GM21786 (cell line): Measurements from ENCODE around the gene HERC2.
"Not testable (repeated sequence)": the region's sequence is repeated elsewhere in the genome, so short reads cannot be mapped to it uniquely, and the experiment has no call there.

ENCODE experiments used
- ATAC-seq: cut with Tn5 transposase; IDR thresholded peaks from one replicate; pipeline ENCODE4 v1.9.1; 2021; ENCODE audit not compliant: unreplicated experiment

HERC2 gene

DNA sequence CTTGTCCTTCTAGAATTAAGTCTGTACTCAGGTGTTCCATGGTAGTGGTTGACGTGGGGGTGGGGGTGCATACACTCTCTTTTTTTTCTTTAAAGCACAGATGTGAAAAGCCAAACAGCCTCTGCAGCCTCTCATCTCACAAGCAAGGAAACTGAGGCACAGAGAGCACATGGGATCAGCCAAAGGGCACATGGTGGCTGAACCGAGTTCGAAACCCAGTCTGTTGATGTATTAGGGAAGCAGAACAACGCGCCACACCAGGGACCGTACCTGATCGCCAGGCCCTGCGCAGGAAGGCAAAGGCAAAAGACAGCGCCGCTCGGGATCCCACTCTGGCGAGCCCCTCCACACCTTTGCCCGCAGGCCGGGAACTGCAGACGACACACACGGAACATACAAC is 47.3 kb downstream of the HERC2 start:
- ATAC-seq: no peak

DNA sequence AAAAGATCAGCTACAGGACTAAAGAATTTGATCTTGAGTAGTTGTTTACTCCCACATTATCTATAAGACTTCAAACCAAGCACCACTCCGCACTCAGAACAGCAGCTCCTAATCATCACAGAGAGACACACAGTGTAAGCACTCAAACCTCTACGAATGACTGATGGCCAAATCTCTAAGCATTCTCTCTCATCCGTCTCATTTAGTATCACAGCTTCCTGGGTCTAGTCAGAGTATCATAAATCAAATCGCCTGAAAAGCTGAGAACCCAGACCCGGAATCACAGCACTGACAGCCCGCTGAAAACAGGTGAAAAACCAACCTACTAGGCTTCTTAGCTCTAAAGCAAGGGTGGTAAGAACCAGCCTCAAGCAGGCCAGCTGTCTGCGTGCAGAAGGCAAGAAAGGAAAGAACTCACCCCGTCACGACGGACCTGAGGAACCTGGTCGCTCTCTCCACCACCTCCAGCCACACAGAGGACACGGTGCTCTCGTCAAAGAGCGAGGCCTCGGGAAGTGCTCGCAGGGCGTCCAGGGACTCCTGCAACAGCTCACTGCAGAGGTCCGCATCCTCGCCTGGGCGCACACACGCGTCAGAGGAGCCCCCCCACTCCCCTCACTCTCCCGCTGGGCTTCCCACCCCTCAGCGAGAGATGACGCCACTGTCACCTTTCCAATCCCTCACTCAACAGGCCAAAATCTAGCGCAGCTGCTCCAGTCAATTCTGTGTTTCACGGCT is 47.9 kb downstream of the HERC2 start:
- no peak for ATAC-seq

- no peak for ATAC-seq
These were observed 48.5 kb downstream of the HERC2 start for GRCh38 chr15:28273468-28273867.

- no peak for ATAC-seq
These were observed 49.4 kb downstream of the HERC2 start for GRCh38 chr15:28272587-28272986.

GRCh38 chr15:28271697-28272260 is 50.2 kb downstream of the HERC2 start:
- ATAC-seq: no peak

DNA sequence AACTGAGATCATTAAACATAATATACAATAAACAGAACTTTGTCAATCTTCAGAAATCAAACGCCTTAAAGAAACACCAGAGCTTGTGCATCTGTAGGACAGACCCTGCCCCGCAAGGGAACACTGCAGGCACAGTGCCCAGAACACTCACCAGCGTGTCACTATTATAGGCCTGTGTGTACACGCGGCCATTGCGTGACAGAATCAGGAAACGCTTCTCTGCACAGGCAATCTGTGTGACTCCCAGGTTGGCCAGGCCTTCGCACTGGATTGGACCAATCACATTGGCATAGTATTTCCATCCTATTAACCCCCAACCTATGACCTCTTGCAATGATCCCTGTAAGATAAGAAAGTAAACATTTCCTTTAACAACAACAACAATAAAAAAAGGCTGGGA is 52.9 kb downstream of the HERC2 start:
- no peak for ATAC-seq

DNA sequence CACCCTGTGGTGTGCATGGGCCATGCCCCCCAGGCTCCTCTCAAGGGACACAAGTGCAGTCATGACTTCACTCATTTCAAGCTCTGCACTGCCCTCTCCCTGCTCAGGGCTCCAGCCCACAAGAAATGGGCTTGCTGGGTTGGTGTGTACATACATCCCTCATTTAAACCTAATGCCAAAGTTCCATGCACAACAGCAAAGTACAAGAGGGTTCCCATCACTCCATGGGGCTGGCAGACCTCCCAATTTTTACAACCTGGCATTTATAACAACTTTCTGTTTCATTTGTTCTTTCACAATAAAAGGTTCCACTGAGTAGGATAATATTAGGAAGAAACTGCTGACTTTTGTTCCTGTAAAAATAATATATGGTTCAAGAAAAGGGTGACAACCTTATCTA is 54.3 kb downstream of the HERC2 start:
- ATAC-seq: no peak

DNA sequence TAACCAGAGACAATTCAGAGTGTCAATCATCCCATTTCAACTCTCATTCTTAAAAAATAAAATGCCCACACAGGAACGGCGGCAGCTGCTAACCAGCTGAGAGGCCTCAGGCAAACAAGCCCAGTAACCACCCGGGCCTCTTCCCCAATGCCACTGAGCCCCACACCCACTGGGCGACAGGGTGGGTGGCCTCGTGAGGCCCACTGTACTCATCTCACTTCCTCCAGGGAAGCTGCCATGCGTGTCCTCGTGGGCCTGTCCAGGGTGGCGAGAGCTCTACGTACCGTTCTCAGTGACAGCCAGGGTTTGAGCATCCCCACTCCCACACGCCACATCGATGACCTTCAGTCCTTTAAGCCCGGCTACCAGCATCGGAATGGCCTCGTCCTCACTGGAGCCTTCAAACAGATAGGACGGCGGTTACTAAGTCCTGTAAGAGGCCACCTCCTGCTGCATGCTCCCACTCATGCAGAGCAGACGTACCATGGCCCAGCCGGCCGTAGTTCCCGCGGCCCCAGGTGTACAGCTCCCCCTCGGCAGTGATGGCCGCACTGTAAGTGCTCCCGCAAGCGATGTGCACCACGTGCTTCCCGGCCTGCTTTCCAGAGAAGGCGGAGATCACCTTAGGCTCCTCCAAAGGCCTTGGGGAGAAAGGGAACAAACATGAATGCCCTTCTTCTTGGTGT is 56.5 kb downstream of the HERC2 start:
- ATAC-seq: no peak

DNA sequence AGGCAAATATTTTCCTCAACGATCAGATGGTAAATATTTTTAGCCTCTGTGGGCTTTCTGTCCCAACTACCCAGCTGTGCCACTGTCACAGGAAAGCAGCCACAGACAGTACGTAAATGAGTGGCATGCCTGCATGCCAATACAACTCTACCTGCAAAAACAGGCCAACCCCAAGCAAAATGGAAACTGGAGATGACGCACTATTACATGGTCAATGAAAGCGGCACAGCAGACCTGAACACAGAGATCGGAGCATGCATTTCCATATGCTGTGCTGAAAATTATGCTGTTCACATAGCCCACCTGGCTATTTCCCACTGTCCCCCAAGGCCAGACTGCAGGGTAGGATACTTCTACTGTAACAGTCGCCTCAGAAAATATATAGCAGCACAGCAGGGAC is 57.8 kb downstream of the HERC2 start:
- no peak for ATAC-seq

DNA sequence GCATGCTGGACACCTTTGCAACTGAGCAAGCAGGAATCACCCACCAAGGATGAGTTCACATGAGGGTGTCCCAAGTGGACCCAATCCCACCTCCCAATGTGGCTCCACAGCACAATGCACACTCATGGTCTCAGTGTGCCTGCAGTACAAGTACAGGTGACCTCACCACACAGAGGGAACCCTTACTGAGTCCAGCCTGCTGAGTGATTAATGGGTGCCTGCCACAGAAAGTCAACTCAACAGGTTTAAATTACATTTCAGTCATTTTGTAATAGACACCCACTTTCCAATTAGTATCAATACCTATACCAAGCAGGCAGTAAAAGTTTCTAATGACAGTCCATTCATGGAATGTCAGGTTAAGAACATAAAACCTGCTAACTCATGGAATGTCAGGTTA is 59.5 kb downstream of the HERC2 start:
- no peak for ATAC-seq

DNA sequence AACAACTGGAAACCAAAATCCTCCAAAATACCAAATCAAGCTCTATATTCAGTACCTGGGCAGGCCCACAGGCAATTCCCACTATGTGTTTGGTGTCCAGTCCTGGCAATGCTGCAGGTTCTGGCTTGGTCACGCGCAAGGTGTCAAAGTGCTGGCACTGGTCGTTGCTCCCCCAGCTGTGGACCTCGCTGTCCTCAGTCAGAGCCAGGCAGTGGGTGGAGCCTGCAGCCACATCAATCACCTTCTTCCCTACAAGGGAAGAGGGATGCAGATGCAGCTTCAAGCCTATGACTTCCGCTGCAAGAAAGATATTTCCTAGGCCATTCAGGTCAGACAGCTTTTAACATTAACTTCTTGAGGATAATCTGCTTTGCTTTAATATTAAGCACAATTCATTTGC is 61.3 kb downstream of the HERC2 start:
- ATAC-seq: no peak

GRCh38 chr15:28260317-28260716 is 61.7 kb downstream of the HERC2 start:
- no peak for ATAC-seq

- no peak for ATAC-seq
These were observed 66.0 kb downstream of the HERC2 start for GRCh38 chr15:28255965-28256364.

GRCh38 chr15:28252831-28253230 is 69.1 kb downstream of the HERC2 start:
- no peak for ATAC-seq

- ATAC-seq: no peak
These were observed 75.4 kb downstream of the HERC2 start for GRCh38 chr15:28246605-28247004.

- no peak for ATAC-seq
These were observed 78.1 kb downstream of the HERC2 start for GRCh38 chr15:28243901-28244300.

DNA sequence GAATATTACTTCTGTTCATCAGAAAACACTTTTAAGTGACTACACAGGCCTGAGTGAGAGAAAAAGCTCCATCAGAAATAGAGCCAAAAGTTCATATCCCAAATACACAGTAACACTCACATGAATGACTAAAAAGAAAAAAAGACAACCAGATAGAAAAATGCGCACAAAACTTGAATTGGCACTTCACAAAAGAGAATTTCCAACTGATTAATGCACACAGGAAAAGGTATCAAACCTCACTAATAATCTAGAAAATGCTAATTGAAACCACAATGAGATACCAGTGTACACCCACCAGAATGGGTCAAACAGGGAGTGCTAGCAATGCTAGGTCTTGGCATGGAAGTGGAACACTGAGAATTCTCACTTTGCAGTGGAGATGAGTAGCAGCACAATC is 78.6 kb downstream of the HERC2 start:
- ATAC-seq: no peak

DNA sequence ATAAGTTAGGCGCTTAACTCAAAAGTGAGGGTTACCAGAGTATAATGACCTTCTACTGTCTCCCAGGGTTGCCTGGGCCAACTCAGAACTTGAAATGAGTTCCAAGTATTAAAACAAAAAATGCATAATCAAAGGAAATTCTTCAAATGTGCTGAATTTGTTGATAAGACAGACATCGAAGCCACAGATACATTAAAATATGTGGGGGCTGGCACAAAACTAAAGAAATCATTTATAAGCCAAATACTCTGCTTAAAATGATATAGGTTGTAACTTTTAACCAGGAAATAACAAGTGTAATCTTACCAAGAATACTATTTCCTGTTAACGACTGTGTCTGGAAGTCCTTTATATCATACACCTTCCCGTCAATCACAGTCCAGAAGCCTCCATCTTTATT is 83.7 kb downstream of the HERC2 start:
- ATAC-seq: not testable (repeated sequence)

GRCh38 chr15:28231743-28232142 is 90.2 kb downstream of the HERC2 start:
- not testable (repeated sequence) for ATAC-seq

GRCh38 chr15:28231336-28231735 is 90.6 kb downstream of the HERC2 start:
- ATAC-seq: not testable (repeated sequence)

- ATAC-seq: not testable (repeated sequence)
These were observed 92.9 kb downstream of the HERC2 start for GRCh38 chr15:28228990-28229640.

DNA sequence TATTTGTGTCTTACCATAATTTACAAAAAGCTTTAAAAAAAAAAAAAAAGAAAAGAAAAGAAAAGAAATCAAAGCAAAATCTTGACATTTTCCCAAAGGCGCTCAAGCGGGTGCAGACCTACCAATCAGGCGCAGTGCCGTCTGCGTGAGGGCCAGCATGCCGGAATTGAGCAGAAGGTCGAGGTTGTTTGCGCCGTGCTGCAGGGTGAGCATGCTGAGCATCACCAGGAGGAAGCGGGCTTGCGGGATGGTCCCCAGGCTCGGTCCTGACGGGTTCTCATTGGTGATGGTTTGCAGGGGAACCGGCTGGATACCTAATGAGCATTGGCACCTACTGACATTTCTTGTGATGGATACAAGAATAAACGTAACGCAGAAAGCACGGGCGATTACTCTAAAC is 93.9 kb downstream of the HERC2 start:
- no peak for ATAC-seq
